ENCODE measurements around the gene TMPRSS12.
"Not testable (repeated sequence)": the region's sequence is repeated elsewhere in the genome, so short reads cannot be mapped to it uniquely, and the experiment has no call there.

Gene TMPRSS12

GRCh38 chr12:50927356-50927755 lies 84.6 kb downstream of the TMPRSS12 start:
- no peak for DNase-seq

GRCh38 chr12:50927766-50928224 lies 85.1 kb downstream of the TMPRSS12 start:
- DNase-seq, result peak; percentile 33

GRCh38 chr12:50928392-50928791 lies 85.7 kb downstream of the TMPRSS12 start:
- DNase-seq, result no peak

- DNase-seq, result no peak
Measured at GRCh38 chr12:50929831-50930230, 87.1 kb downstream of the TMPRSS12 start.

GRCh38 chr12:50930477-50930876 lies 87.8 kb downstream of the TMPRSS12 start:
- DNase-seq, result not testable (repeated sequence)

GRCh38 chr12:50932787-50933280 lies 90.1 kb downstream of the TMPRSS12 start:
- no peak for DNase-seq

- DNase-seq, result no peak
Measured at GRCh38 chr12:50933459-50934124, 90.9 kb downstream of the TMPRSS12 start.

GRCh38 chr12:50934371-50934851 lies 91.7 kb downstream of the TMPRSS12 start:
- no peak for DNase-seq

GRCh38 chr12:50934981-50935807 lies 92.5 kb downstream of the TMPRSS12 start:
- DNase-seq, result no peak

GRCh38 chr12:50936821-50937530 lies 94.2 kb downstream of the TMPRSS12 start:
- DNase-seq, result no peak
